SK-N-SH treated with all-trans-retinoic acid at 6 μM for 48 hours (cell line): Measurements from ENCODE around the gene SRRM1.
"Not testable (repeated sequence)": the region's sequence is repeated elsewhere in the genome, so short reads cannot be mapped to it uniquely, and the experiment has no call there.

Experiments used
- ATAC-seq: fragments of 200-7000 bp; cut with Tn5 transposase; 3 replicates; pipeline ENCODE4 v1.9.1; 2020; ENCODE audit warnings: mild to moderate bottlenecking, moderate library complexity
- ARNTL ChIP-seq: fragments of 450-650 bp; formaldehyde crosslinking; IDR thresholded peaks from 2 replicates; pipeline ENCODE4 v1.5.0; 2020; ENCODE audit warnings: low read depth, mild to moderate bottlenecking, moderate library complexity, borderline replicate concordance
- BACH2 ChIP-seq: fragments of 250-450 bp; sonication (Bioruptor Pico); IDR thresholded peaks from 2 replicates; pipeline ENCODE4 v1.9.0; 2021; ENCODE audit warnings: mild to moderate bottlenecking, borderline replicate concordance
- CREB5 ChIP-seq: fragments of 250-450 bp; sonication (Bioruptor Pico); IDR thresholded peaks from 2 replicates; pipeline ENCODE4 v1.5.1; 2020; ENCODE audit warnings: low read depth, mild to moderate bottlenecking, moderate library complexity
- CSDC2 ChIP-seq: fragments of 250-450 bp; sonication (Bioruptor Pico); IDR thresholded peaks from 2 replicates; pipeline ENCODE4 v1.5.0; 2020; ENCODE audit warnings: mild to moderate bottlenecking, moderate library complexity
- CSRNP3 ChIP-seq: fragments of 250-450 bp; sonication (Bioruptor Pico); IDR thresholded peaks from 2 replicates; pipeline ENCODE4 v1.5.1; 2021; ENCODE audit warnings: mild to moderate bottlenecking, moderate library complexity
- ESRRG ChIP-seq: fragments of 250-450 bp; sonication (Bioruptor Pico); IDR thresholded peaks from 2 replicates; pipeline ENCODE4 v1.6.1; 2021; ENCODE audit warnings: mild to moderate bottlenecking
- GLIS3 ChIP-seq: fragments of 250-450 bp; sonication (Bioruptor Pico); IDR thresholded peaks from 2 replicates; pipeline ENCODE4 v1.5.0; 2020; ENCODE audit warnings: mild to moderate bottlenecking, moderate library complexity
- ISL1 ChIP-seq: fragments of 250-450 bp; sonication (Bioruptor Pico); IDR thresholded peaks from 2 replicates; pipeline ENCODE4 v2.1.2; 2022; ENCODE audit warnings: mild to moderate bottlenecking, moderate library complexity
- OSR1 ChIP-seq: fragments of 250-450 bp; sonication (Bioruptor Pico); IDR thresholded peaks from 2 replicates; pipeline ENCODE4 v1.8.0; 2022; ENCODE audit warnings: moderate library complexity, mild to moderate bottlenecking, inconsistent platforms
- PATZ1 ChIP-seq: fragments of 250-450 bp; sonication (Bioruptor Pico); IDR thresholded peaks from 2 replicates; pipeline ENCODE4 v1.8.0; 2020; ENCODE audit warnings: mild to moderate bottlenecking, moderate library complexity, borderline replicate concordance
- POU6F1 ChIP-seq: fragments of 250-450 bp; sonication (Bioruptor Pico); IDR thresholded peaks from 2 replicates; pipeline ENCODE4 v1.8.0; 2021; ENCODE audit warnings: low read depth, mild to moderate bottlenecking, moderate library complexity, borderline replicate concordance
- PPARA ChIP-seq: fragments of 250-450 bp; sonication (Bioruptor Pico); IDR thresholded peaks from 2 replicates; pipeline ENCODE4 v1.5.0; 2020; ENCODE audit warnings: mild to moderate bottlenecking, borderline replicate concordance
- RARB ChIP-seq: fragments of 250-450 bp; sonication (Bioruptor Pico); IDR thresholded peaks from 2 replicates; pipeline ENCODE4 v1.8.0; 2021; ENCODE audit warnings: mild to moderate bottlenecking, moderate library complexity
- SNAI2 ChIP-seq: fragments of 250-450 bp; sonication (Bioruptor Pico); IDR thresholded peaks from 2 replicates; pipeline ENCODE4 v1.5.0; 2020; ENCODE audit warnings: mild to moderate bottlenecking, moderate library complexity
- TCF4 ChIP-seq: fragments of 250-450 bp; sonication (Bioruptor Pico); IDR thresholded peaks from 2 replicates; pipeline ENCODE4 v1.8.0; 2021; ENCODE audit warnings: mild to moderate bottlenecking, moderate library complexity, borderline replicate concordance
- TOX ChIP-seq: fragments of 250-450 bp; sonication (Bioruptor Pico); IDR thresholded peaks from 2 replicates; pipeline ENCODE4 v1.8.0; 2021; ENCODE audit warnings: mild to moderate bottlenecking, moderate library complexity, borderline replicate concordance
- TSHZ2 ChIP-seq: fragments of 250-450 bp; sonication (Bioruptor Pico); IDR thresholded peaks from 2 replicates; pipeline ENCODE4 v1.5.0; 2020; ENCODE audit warnings: mild to moderate bottlenecking, moderate library complexity
- ZC3H10 ChIP-seq: fragments of 250-450 bp; sonication (Bioruptor Pico); IDR thresholded peaks from 2 replicates; pipeline ENCODE4 v1.5.1; 2021; ENCODE audit warnings: mild to moderate bottlenecking, moderate library complexity
- ZFP3 ChIP-seq: fragments of 250-450 bp; sonication (Bioruptor Pico); IDR thresholded peaks from 2 replicates; pipeline ENCODE4 v1.5.0; 2020; ENCODE audit warnings: mild to moderate bottlenecking, moderate library complexity
- ZFP30 ChIP-seq: fragments of 450-650 bp; formaldehyde crosslinking; IDR thresholded peaks from 2 replicates; pipeline ENCODE4 v1.5.0; 2022; ENCODE audit warnings: mild to moderate bottlenecking, moderate library complexity
- ZNF565 ChIP-seq: fragments of 450-650 bp; formaldehyde crosslinking; conservative IDR thresholded peaks from 2 replicates; pipeline ENCODE4 v1.5.0; 2020; ENCODE audit warnings: low read depth, mild to moderate bottlenecking, moderate library complexity
- ZNF70 ChIP-seq: fragments of 450-650 bp; formaldehyde crosslinking; IDR thresholded peaks from 2 replicates; pipeline ENCODE4 v1.5.0; 2020; ENCODE audit warnings: mild to moderate bottlenecking, moderate library complexity
- ZNF8 ChIP-seq: fragments of 450-650 bp; formaldehyde crosslinking; IDR thresholded peaks from 2 replicates; pipeline ENCODE4 v1.5.0; 2020; ENCODE audit warnings: mild to moderate bottlenecking, moderate library complexity

Gene SRRM1

GRCh38 chr1:24666794-24667193 lies 23.7 kb downstream of the SRRM1 start (continued):
- TF ChIP-seq ARNTL (CRISPR knock-in tag) = no peak
- TF ChIP-seq TCF4 (CRISPR knock-in tag) = no peak
- no peak for TF ChIP-seq ZNF565
- no peak for TF ChIP-seq ZFP3 (CRISPR knock-in tag)
- TF ChIP-seq OSR1 (CRISPR knock-in tag) = no peak

- ATAC-seq = not testable (repeated sequence)
Measured at GRCh38 chr1:24671372-24671771, 28.3 kb downstream of the SRRM1 start.

GRCh38 chr1:24672686-24673085 lies 29.6 kb downstream of the SRRM1 start:
- not testable (repeated sequence) for ATAC-seq

- no peak for ATAC-seq
- no peak for TF ChIP-seq ZFP3 (CRISPR knock-in tag)
- TF ChIP-seq POU6F1 (CRISPR knock-in tag) = no peak
- no peak for TF ChIP-seq ZFP30 (CRISPR knock-in tag)
- TF ChIP-seq CSDC2 (CRISPR knock-in tag) = no peak
Measured at GRCh38 chr1:24673341-24673740, 30.2 kb downstream of the SRRM1 start.

- TF ChIP-seq ZFP3 (CRISPR knock-in tag) (peak; percentile 85), ISL1 (CRISPR knock-in tag) (peak; percentile 19; the same call in 1 of the 2 replicates), OSR1 (CRISPR knock-in tag) (peak; percentile 93)
- ATAC-seq = not testable (repeated sequence)
Measured at GRCh38 chr1:24678421-24678820, 35.3 kb downstream of the SRRM1 start.

GRCh38 chr1:24679725-24680124 lies 36.6 kb downstream of the SRRM1 start:
- TF ChIP-seq CSRNP3 (CRISPR knock-in tag) (no peak), ZFP30 (CRISPR knock-in tag) (no peak), OSR1 (CRISPR knock-in tag) (no peak), ZNF70 (CRISPR knock-in tag) (no peak), ZNF8 (no peak), GLIS3 (CRISPR knock-in tag) (no peak), ZC3H10 (no peak), TCF4 (CRISPR knock-in tag) (peak; percentile 97), ARNTL (CRISPR knock-in tag) (no peak), TOX (CRISPR knock-in tag) (no peak), BACH2 (CRISPR knock-in tag) (no peak), TSHZ2 (CRISPR knock-in tag) (peak; percentile 93; the same call in 1 of the 2 replicates), RARB (no peak), CSDC2 (CRISPR knock-in tag) (no peak), PPARA (CRISPR knock-in tag) (no peak), CREB5 (CRISPR knock-in tag) (no peak), PATZ1 (CRISPR knock-in tag) (no peak), ISL1 (CRISPR knock-in tag) (0 out of 2 replicates have a peak, but pooled peaks have one; percentile 13), ZNF565 (no peak), POU6F1 (CRISPR knock-in tag) (no peak), ESRRG (CRISPR knock-in tag) (peak; percentile 54; the same call in 1 of the 2 replicates), SNAI2 (CRISPR knock-in tag) (no peak)
- ATAC-seq = no peak; the same call in 2 of the 3 replicates
